Aorta (tissue), 5 donors: ENCODE results near the gene AURKAIP1. TPM values are rescaled to one million over a fixed set of nuclear protein-coding genes. Genes with fewer than 3 reads are reported as not detected.

Source experiments
- ATAC-seq: fragments of 200-7000 bp; cut with Tn5 transposase; one replicate; pipeline ENCODE4 v1.9.1; 2022; ENCODE audit warnings: moderate library complexity; ENCODE audit not compliant: low FRiP score
- DNase-seq, 2 donors: peaks; one replicate each; pipeline ENCODE4 v3.0.0-alpha.2; 2020
- H3K27ac ChIP-seq, 2 donors: one replicate each; pipeline ENCODE4 v1.5.1; 2013; ENCODE audit warnings: low read length in 2 of 2, mild to moderate bottlenecking in 2 of 2, moderate library complexity in 2 of 2, control low read depth in 1 of 2, inconsistent platforms in 1 of 2, low read depth in 1 of 2
- H3K27me3 ChIP-seq, 2 donors: one replicate each; pipeline ENCODE4 v1.6.1; 2013; ENCODE audit warnings: control low read depth in 1 of 2, low read length in 1 of 2, mild to moderate bottlenecking in 1 of 2, moderate library complexity in 1 of 2; ENCODE audit not compliant: insufficient read depth in 2 of 2, control insufficient read depth in 1 of 2
- H3K36me3 ChIP-seq, 2 donors: one replicate each; pipeline ENCODE4 v1.6.1; 2013; ENCODE audit warnings: control low read depth in 1 of 2, low read length in 1 of 2, mild to moderate bottlenecking in 1 of 2; ENCODE audit not compliant: insufficient read depth in 2 of 2, control insufficient read depth in 1 of 2
- H3K4me1 ChIP-seq, 2 donors: one replicate each; pipeline ENCODE4 v1.6.1; 2013; ENCODE audit warnings: low read length in 2 of 2, control low read depth in 1 of 2, mild to moderate bottlenecking in 1 of 2, moderate library complexity in 1 of 2; ENCODE audit not compliant: insufficient read depth in 2 of 2, control insufficient read depth in 1 of 2
- H3K4me3 ChIP-seq, 2 donors: one replicate each; pipeline ENCODE4 v1.5.1; 2013; ENCODE audit warnings: low read length in 2 of 2, control low read depth in 1 of 2, mild to moderate bottlenecking in 1 of 2
- H3K9me3 ChIP-seq: one replicate; pipeline ENCODE4 v1.6.1; 2013; ENCODE audit warnings: mild to moderate bottlenecking, low read length; ENCODE audit not compliant: control insufficient read depth
- WGBS, 2 donors: extraction: QIAGEN DNeasy Blood & Tissue Kit; methylation state at CpG; one replicate each; pipeline ENCODE4 v1.1.7; 2013; 5-methylcytosine and 5-hydroxymethylcytosine counted together
- intact Hi-C, 2 donors: fragments of 100-400 bp; cut with DNase I; formaldehyde crosslinking; loops; one replicate each; pipeline versions ENCODE4 v1.14.2 to v1.15.0; 2022
- polyA plus RNA-seq, 2 donors: library from polyadenylated mRNA; stranded (reverse); fragments of 200-250 nt; gene quantifications; one replicate each; pipeline ENCODE4 v1.2.3, GENCODE V29; 2013
- total RNA-seq, 2 donors: library from RNA; stranded (reverse); fragmentation: NEBNext Ultra II Directional; extraction: Animal tissue kit (Norgen Biotek cat#: 25700); gene quantifications; one replicate each; pipeline ENCODE4 v1.2.1, GENCODE V29; 2021
- donor health status: healthy with polysubstance abuse.
- donor health status: Bipolar disorder and iron deficiency.
- donor health status: DM: no; HTN: no; CAD: no.
- donor health status: DM: no; HTN: no; CAD: no.
- donor health status: DM: yes; HTN: yes; CAD: no.

AURKAIP1 gene
- total and polyA plus RNA-seq, 4 donors = 59.6 to 154 (median 92.2) TPM

GRCh38 chr1:1377540-1378205 lies 2.7 kb upstream of the AURKAIP1 start:
- no peaks in the 10 kb centered on the region for H3K4me1 ChIP-seq
- no peaks in the 10 kb centered on the region for H3K9me3 ChIP-seq
- no peak overlapping the region for H3K4me3 ChIP-seq
- H3K27ac ChIP-seq = no peak overlapping the region
- H3K27me3 ChIP-seq = no peaks in the 10 kb centered on the region
- DNase-seq (no peak), ATAC-seq (no peak)
- intact Hi-C loops = no loop called here
- H3K36me3 ChIP-seq = no peaks in the 10 kb centered on the region
- WGBS, 2 donors = 90 to 92% methylated on average over 16 of the region's 16 CpGs

- DNase-seq (no peak), ATAC-seq (no peak)
- Histone ChIP-seq H3K4me1 (no peaks in the 10 kb centered on the region), H3K4me3 (no peak overlapping the region), H3K9me3 (no peaks in the 10 kb centered on the region), H3K36me3 (no peaks in the 10 kb centered on the region), H3K27me3 (no peaks in the 10 kb centered on the region), H3K27ac (no peak overlapping the region)
- intact Hi-C loops = no loop called here
- 86 to 89% methylated on average over 10 of the region's 10 CpGs for WGBS, 2 donors
Observed at GRCh38 chr1:1376551-1377226, 1.7 kb upstream of the AURKAIP1 start.

DNA sequence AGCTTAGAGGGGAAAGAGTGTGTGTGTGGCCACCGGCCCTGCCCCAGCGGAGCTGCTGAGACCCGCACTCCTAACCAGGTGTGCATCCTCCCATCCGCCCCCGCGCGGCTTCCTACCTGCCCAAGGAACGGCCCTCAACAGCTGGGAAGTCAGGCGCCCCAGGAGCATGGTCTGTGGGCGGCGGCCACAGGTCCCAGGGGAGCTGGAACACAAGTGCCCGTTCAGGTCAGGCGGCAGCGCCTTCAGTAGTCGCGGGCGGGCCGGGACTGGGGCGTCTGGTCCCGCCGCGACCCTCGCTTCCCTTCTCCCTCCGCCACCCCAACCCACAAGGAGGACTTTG lies 448 bp downstream of the AURKAIP1 start:
- DNase-seq = peak in 1 of 2 donors; percentile 71
- no peaks in the 10 kb centered on the region for H3K4me1 ChIP-seq
- peak overlapping the region in 1 of 2 donors; percentile 73 for H3K27ac ChIP-seq
- no peaks in the 10 kb centered on the region for H3K9me3 ChIP-seq
- H3K4me3 ChIP-seq = peak overlapping the region; percentile 61 to 69
- no peak for ATAC-seq
- intact Hi-C loops = no loop called here
- H3K36me3 ChIP-seq = no peaks in the 10 kb centered on the region
- no peaks in the 10 kb centered on the region for H3K27me3 ChIP-seq
- 0 to 1% methylated on average over 23 to 24 of the region's 24 CpGs for WGBS, 2 donors

DNA sequence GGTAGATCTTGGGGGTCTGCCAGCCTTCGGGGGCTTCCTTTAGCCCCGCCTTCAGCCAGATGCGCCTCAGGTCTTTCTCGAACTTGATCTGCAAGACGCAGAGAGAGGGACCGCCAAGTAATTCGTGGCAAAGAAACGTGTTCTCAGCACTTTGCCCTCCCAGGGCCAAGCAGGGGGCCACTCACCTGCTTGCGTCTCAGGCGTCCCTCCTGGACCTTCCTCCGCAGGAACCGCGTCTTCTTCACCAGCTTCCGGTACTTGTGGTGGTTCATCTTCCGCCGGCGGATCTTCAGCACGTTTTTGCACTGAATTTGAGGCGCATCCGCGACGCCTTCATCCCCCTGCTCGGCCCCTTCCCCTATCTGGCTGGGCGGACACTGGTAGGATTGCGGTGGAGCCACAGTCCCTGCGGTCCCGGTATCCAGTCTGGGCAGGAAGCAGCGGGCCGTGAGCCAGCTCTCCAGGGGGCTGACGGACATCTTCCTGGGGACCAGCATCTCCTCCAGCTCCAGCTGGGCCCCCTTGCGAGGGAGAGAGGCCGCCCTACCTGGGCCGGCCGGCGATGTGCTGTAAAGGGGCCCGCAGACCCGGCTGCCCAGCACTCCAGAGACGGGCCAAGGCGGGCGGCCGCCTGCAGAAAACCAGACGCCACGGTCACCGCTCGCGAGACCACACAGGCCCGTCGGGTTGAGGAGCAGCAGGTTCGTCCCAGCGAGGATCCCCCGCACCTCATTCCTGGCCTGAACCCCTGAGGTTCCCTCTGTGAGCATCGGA lies 1.0 kb downstream of the AURKAIP1 start:
- no peaks in the 10 kb centered on the region for H3K36me3 ChIP-seq
- H3K27me3 ChIP-seq = no peaks in the 10 kb centered on the region
- intact Hi-C loops = loop anchor here in 1 of 2 donors (2.0 kb wide), 1 partner anchor 25 kb away; the partner anchor contains the start of gene DVL1
- no peaks in the 10 kb centered on the region for H3K4me1 ChIP-seq
- H3K9me3 ChIP-seq = no peaks in the 10 kb centered on the region
- DNase-seq (peak in 1 of 2 donors; percentile 51), ATAC-seq (no peak)
- H3K27ac ChIP-seq = no peak overlapping the region
- peak overlapping the region; percentile 61 to 69 for H3K4me3 ChIP-seq
- WGBS, 2 donors = 49% methylated on average over 51 to 52 of the region's 52 CpGs

- H3K36me3 ChIP-seq = no peaks in the 10 kb centered on the region
- WGBS, 2 donors = 83 to 85% methylated on average over 26 of the region's 26 CpGs
- intact Hi-C loops = loop anchor here in 1 of 2 donors (2.0 kb wide), 1 partner anchor 24 kb away; the partner anchor contains the start of gene DVL1
- ATAC-seq = no peak
- no peaks in the 10 kb centered on the region for H3K4me1 ChIP-seq
- no peak for DNase-seq
- no peaks in the 10 kb centered on the region for H3K27me3 ChIP-seq
- no peaks in the 10 kb centered on the region for H3K9me3 ChIP-seq
- no peak overlapping the region for H3K27ac ChIP-seq
- H3K4me3 ChIP-seq = no peak overlapping the region
Observed at GRCh38 chr1:1373051-1373814, 1.8 kb downstream of the AURKAIP1 start.

DNA sequence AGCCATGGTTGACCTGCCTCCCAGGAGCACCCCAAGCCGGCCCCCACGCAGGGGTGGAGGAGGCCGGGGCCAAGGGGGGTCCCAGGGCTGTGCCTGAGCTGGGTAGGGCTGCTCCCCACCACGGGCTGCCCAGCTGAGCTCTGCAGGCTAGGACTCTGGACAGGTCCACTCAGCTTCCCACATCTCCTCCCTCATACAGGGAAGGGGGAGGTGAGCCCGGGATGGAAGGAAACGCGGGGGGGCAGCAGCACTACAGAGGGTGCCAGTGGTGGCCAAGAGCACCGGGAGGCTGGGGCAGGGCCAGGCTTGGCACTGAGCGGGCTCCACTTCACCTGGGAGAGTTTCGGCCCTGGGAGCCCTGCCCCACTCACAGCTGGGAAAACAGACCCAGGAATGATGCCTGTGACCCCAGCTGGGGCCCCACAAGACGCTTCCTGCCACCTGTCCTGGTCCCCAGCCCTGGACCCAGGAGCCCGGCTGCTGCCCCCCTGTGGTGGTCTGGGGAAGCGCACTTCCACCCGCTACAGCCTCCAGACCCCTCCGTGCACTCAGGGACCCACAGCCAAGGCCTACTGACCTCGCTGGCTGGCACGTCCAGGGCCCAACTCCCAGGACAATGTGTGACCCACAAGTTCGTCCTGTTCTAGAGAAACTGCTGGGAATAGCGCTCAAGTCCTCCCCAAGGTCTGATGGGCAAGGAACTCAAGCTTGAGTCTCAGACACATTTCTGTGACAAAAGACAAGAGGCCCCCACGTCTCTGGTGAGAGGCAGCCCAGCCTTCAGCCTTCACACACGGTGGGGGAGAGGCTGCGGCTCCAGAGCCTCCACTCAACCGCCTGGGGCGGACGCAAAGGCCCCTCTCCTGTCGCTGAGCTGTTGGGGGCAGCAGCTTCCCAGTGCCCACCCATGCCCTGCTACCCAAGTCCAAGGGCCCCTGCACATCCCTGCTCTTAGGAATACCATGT lies 3.0 kb downstream of the AURKAIP1 start:
- ATAC-seq (peak; percentile 64), DNase-seq (peak; percentile 77 to 92)
- H3K4me3 ChIP-seq = no peak overlapping the region
- H3K27me3 ChIP-seq = no peaks in the 10 kb centered on the region
- H3K4me1 ChIP-seq = no peaks in the 10 kb centered on the region
- no peaks in the 10 kb centered on the region for H3K36me3 ChIP-seq
- WGBS, 2 donors = 28 to 29% methylated on average over 23 to 26 of the region's 26 CpGs
- intact Hi-C loops = loop anchor here (1.0 to 2.0 kb wide), 2 partner anchors 23 kb away; partner anchors contain the start of gene DVL1 (in 2 of the 2)
- no peaks in the 10 kb centered on the region for H3K9me3 ChIP-seq
- H3K27ac ChIP-seq = no peak overlapping the region

DNA sequence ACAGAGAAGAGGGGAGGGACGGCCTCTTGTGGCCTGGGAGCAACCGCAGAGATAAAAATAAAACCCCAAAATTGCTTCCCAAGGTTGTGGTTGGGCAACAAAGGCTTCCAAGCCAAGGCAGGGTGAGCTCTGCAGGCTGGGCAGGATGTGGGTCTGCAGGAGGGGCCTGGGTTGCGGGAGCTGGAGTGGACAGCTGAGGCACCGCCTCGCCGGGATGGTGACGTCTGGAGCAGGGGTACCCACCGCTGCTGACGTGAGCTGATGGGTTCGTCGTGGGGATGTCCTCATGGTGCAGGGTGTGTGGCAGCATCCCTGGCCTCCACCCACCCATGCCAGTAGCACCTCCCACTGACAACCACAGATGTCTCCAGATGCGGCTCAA lies 3.7 kb downstream of the AURKAIP1 start:
- Histone ChIP-seq H3K36me3 (no peaks in the 10 kb centered on the region), H3K4me1 (no peaks in the 10 kb centered on the region), H3K4me3 (no peak overlapping the region), H3K9me3 (no peaks in the 10 kb centered on the region), H3K27ac (no peak overlapping the region), H3K27me3 (no peaks in the 10 kb centered on the region)
- ATAC-seq = no peak
- DNase-seq = no peak
- intact Hi-C loops = no loop called here
- 68 to 69% methylated on average over 12 of the region's 12 CpGs for WGBS, 2 donors
